ENCODE results near the gene ODC1. TPM values are rescaled to one million over a fixed set of nuclear protein-coding genes. Genes with fewer than 3 reads are reported as not detected.

ODC1 gene
- polyA plus RNA-seq, 1 donor (not counting 4 experiments of a cell fraction or from before 2014, with no cell fraction given) = 637 TPM

GRCh38 chr2:10405448-10405847 is 42.7 kb downstream of the ODC1 start:
- peak overlapping the region; percentile 85 for H3K9ac ChIP-seq (ENCODE audit: control insufficient read depth, extremely low read depth, insufficient read depth, low read length)
- H3K9me3 ChIP-seq (ENCODE audit: control insufficient read depth, low read depth, low read length) = no peaks in the 10 kb centered on the region
- TF ChIP-seq EZH2 (IDR thresholded peaks at IDR 0.05; ENCODE audit: low read length) (no peak), CTCF (optimal IDR thresholded peaks at IDR 0.05 in 1 of 3, IDR thresholded peaks at IDR 0.05 in 1 of 3, conservative IDR thresholded peaks at IDR 0.05 in 1 of 3; ENCODE audit: extremely low read depth in 1 of 3, insufficient read depth in 2 of 3, low read length in 3 of 3) (peak in 1 of 3 experiments; percentile 8)
- H4K20me1 ChIP-seq (ENCODE audit: control insufficient read depth, extremely low read depth, insufficient read depth, low read length) = no peaks in the 10 kb centered on the region
- no peaks in the 10 kb centered on the region for H3K79me2 ChIP-seq (ENCODE audit: control insufficient read depth, insufficient read depth, low read length)
- no peaks in the 10 kb centered on the region for H3K27me3 ChIP-seq (ENCODE audit: control insufficient read depth, extremely low read depth, insufficient read depth, low read length)
- peak; percentile 96 for DNase-seq (ENCODE audit: low read depth, low spot score)
- peak overlapping the region in 1 of 3 experiments; percentile 8 for H3K4me3 ChIP-seq (ENCODE audit: control insufficient read depth in 2 of 3, extremely low read depth in 1 of 3, insufficient read depth in 2 of 3, low read depth in 1 of 3, low read length in 3 of 3)
- peaks cover 62% of the 10 kb centered on the region for H3K4me1 ChIP-seq (ENCODE audit: control insufficient read depth, extremely low read depth, insufficient read depth, low read length)
- peak overlapping the region; percentile 79 for H3K4me2 ChIP-seq (ENCODE audit: control insufficient read depth, extremely low read depth, insufficient read depth, low read depth, low read length)
- H3K27ac ChIP-seq (ENCODE audit: control insufficient read depth, insufficient read depth, low read length) = peak overlapping the region; percentile 96
- dilution Hi-C loops (cut with MboI; ENCODE audit: extremely low pct_ligation_motif_present, low sequenced_read_pairs) = no loop called here
- H3K36me3 ChIP-seq (ENCODE audit: control insufficient read depth in 2 of 2, extremely low read depth in 1 of 2, insufficient read depth in 2 of 2, low read length in 2 of 2) = peaks cover 4 to 5% of the 10 kb centered on the region in 2 experiments
- peak; percentile 91 for FAIRE-seq
- no peaks in the 10 kb centered on the region for H3K9me1 ChIP-seq (ENCODE audit: control insufficient read depth, extremely low read depth, insufficient read depth, low read length)
- H2AFZ ChIP-seq (ENCODE audit: control insufficient read depth, low read length) = no peak overlapping the region

- DNase-seq (ENCODE audit: low read depth, low spot score) (no peak), FAIRE-seq (no peak)
- TF ChIP-seq CTCF (optimal IDR thresholded peaks at IDR 0.05 in 1 of 3, IDR thresholded peaks at IDR 0.05 in 1 of 3, conservative IDR thresholded peaks at IDR 0.05 in 1 of 3; ENCODE audit: extremely low read depth in 1 of 3, insufficient read depth in 2 of 3, low read length in 3 of 3) (no peak), EZH2 (IDR thresholded peaks at IDR 0.05; ENCODE audit: low read length) (no peak)
- Histone ChIP-seq H3K9me1 (ENCODE audit: control insufficient read depth, extremely low read depth, insufficient read depth, low read length) (no peaks in the 10 kb centered on the region), H3K4me3 (ENCODE audit: control insufficient read depth in 2 of 3, extremely low read depth in 1 of 3, insufficient read depth in 2 of 3, low read depth in 1 of 3, low read length in 3 of 3) (no peak overlapping the region), H3K36me3 (ENCODE audit: control insufficient read depth in 2 of 2, extremely low read depth in 1 of 2, insufficient read depth in 2 of 2, low read length in 2 of 2) (peaks cover 4 to 8% of the 10 kb centered on the region in 2 experiments), H3K4me2 (ENCODE audit: control insufficient read depth, extremely low read depth, insufficient read depth, low read depth, low read length) (peak overlapping the region; percentile 79), H3K79me2 (ENCODE audit: control insufficient read depth, insufficient read depth, low read length) (no peaks in the 10 kb centered on the region), H3K9ac (ENCODE audit: control insufficient read depth, extremely low read depth, insufficient read depth, low read length) (peak overlapping the region; percentile 85), H4K20me1 (ENCODE audit: control insufficient read depth, extremely low read depth, insufficient read depth, low read length) (no peaks in the 10 kb centered on the region), H3K27ac (ENCODE audit: control insufficient read depth, insufficient read depth, low read length) (peak overlapping the region; percentile 96), H3K4me1 (ENCODE audit: control insufficient read depth, extremely low read depth, insufficient read depth, low read length) (peaks cover 62% of the 10 kb centered on the region), H3K9me3 (ENCODE audit: control insufficient read depth, low read depth, low read length) (no peaks in the 10 kb centered on the region), H2AFZ (ENCODE audit: control insufficient read depth, low read length) (peak overlapping the region; percentile 70), H3K27me3 (ENCODE audit: control insufficient read depth, extremely low read depth, insufficient read depth, low read length) (no peaks in the 10 kb centered on the region)
- dilution Hi-C loops (cut with MboI; ENCODE audit: extremely low pct_ligation_motif_present, low sequenced_read_pairs) = no loop called here
Observed at GRCh38 chr2:10404324-10405143, 43.6 kb downstream of the ODC1 start.
